Activated naive CD4-positive, alpha-beta T cell treated with anti-CD3 and anti-CD28 coated beads, Interleukin-2, amount 50 U/mL, for 24 hours (primary cell): ENCODE data around the gene IL1A.

ENCODE experiments used
- H3K27ac Mint-ChIP-seq: one replicate; pipeline ENCODE4 v1.8.0; 2021; ENCODE audit warnings: mild to moderate bottlenecking, mixed read lengths
- H3K27me3 Mint-ChIP-seq: one replicate; pipeline ENCODE4 v1.8.0; 2021; ENCODE audit warnings: mixed read lengths
- H3K36me3 Mint-ChIP-seq: one replicate; pipeline ENCODE4 v1.8.0; 2021; ENCODE audit warnings: mixed read lengths
- H3K4me1 Mint-ChIP-seq: one replicate; pipeline ENCODE4 v1.8.0; 2021; ENCODE audit warnings: mixed read lengths
- H3K4me3 Mint-ChIP-seq: one replicate; pipeline ENCODE4 v1.8.0; 2021; ENCODE audit warnings: mild to moderate bottlenecking, mixed read lengths
- H3K9me3 Mint-ChIP-seq: one replicate; pipeline ENCODE4 v1.8.0; 2021; ENCODE audit warnings: mixed read lengths

Gene IL1A

DNA sequence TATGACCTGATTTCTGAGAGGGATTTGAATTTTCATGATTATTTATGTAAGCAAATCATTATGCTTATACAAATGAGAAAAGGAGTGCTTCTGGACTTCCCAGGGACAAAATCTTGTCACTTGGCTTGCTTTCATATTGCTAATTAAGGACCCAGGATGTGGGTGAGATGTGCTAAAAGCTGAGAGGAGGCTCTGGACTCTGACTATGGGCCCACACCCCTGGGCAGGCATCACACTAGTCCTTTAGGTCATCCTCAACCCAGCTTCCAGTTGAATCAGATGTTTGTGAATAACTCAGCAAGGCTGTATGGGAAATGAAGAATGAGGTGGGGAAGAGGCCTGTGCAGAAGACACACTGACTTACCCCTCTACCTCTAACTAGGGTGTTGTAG lies 40.4 kb upstream of the IL1A start:
- Mint-ChIP-seq H3K36me3 (no peaks in the 10 kb centered on the region), H3K27me3 (no peaks in the 10 kb centered on the region)

GRCh38 chr2:112821682-112822081 lies 37.4 kb upstream of the IL1A start:
- Mint-ChIP-seq H3K27ac (no peak overlapping the region), H3K4me3 (no peak overlapping the region)

More for the DNA sequence above, 40.4 kb upstream of the IL1A start:
- Mint-ChIP-seq H3K4me1 (peaks cover 15% of the 10 kb centered on the region), H3K9me3 (no peaks in the 10 kb centered on the region), H3K4me3 (no peak overlapping the region), H3K27ac (no peak overlapping the region)

GRCh38 chr2:112821142-112821541 lies 36.8 kb upstream of the IL1A start:
- H3K27ac Mint-ChIP-seq, result no peak overlapping the region
- no peaks in the 10 kb centered on the region for H3K9me3 Mint-ChIP-seq
- no peaks in the 10 kb centered on the region for H3K27me3 Mint-ChIP-seq
- peaks cover 15% of the 10 kb centered on the region for H3K4me1 Mint-ChIP-seq
- no peaks in the 10 kb centered on the region for H3K36me3 Mint-ChIP-seq
- H3K4me3 Mint-ChIP-seq, result no peak overlapping the region

More at GRCh38 chr2:112821682-112822081, 37.4 kb upstream of the IL1A start:
- peaks cover 15% of the 10 kb centered on the region for H3K4me1 Mint-ChIP-seq
- H3K36me3 Mint-ChIP-seq, result no peaks in the 10 kb centered on the region
- H3K9me3 Mint-ChIP-seq, result no peaks in the 10 kb centered on the region
- H3K27me3 Mint-ChIP-seq, result no peaks in the 10 kb centered on the region

- no peaks in the 10 kb centered on the region for H3K36me3 Mint-ChIP-seq
- H3K4me1 Mint-ChIP-seq, result peaks cover 15% of the 10 kb centered on the region
- no peaks in the 10 kb centered on the region for H3K9me3 Mint-ChIP-seq
- no peak overlapping the region for H3K4me3 Mint-ChIP-seq
- H3K27ac Mint-ChIP-seq, result no peak overlapping the region
- H3K27me3 Mint-ChIP-seq, result no peaks in the 10 kb centered on the region
Observed at GRCh38 chr2:112820343-112820742, 36.0 kb upstream of the IL1A start.

DNA sequence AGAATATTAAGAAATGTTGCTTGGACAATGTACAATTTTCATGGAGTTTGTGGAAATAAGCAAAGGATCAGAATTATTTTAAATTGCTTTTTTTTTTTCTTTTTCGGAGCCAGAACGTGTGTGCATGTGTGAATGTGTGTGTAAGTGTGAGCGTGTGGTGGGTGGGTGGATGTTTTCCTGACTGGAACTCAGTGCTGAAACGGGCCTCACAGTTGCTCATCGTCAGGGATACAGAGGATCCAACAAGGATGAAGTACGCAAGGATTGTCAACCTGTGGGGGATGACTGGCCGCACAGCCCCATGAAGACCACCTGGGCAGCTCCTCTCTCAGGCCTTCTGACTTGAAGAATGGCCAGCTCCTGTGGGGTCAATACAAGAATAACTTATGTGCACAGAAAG lies 34.8 kb upstream of the IL1A start:
- H3K9me3 Mint-ChIP-seq, result no peaks in the 10 kb centered on the region

DNA sequence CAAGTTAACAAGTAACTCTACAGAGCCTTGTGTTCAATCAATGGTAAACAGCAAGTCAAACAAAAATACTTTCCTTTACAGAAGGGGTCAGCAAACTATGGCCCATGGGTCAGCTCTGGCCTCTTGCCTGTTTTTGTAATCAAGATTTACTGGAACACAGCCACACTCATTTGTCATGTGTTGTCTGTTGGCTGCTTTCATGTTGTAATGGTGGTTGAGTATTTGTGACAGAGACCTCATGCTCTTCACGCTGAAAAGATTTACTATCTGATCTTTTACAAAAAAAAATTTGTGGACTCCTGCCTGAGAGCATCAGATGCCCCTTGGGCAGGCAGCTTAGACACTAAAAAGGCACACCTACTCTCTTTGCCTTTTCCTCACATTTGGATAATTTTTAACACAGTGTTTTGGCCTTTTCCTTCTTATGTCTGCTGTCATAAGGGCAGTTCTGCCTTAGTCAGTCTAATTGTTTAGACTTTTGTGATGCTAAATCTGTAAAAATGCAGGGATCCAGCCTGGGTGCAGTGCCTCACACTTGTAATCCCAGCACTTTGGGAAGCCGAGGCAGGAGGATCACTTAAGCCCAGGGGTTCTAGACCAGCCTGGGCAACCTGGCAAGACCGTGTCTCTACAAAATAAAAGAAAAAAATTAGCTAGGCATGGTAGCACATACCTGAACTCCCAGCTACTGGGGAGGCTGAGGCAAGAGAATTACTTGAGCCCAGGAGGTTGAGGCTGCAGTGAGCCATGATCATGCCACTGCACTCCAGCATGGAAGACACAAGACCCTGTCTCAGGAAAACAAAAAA lies 34.0 kb upstream of the IL1A start:
- Mint-ChIP-seq H3K36me3 (no peaks in the 10 kb centered on the region), H3K4me1 (peaks cover 16% of the 10 kb centered on the region), H3K4me3 (no peak overlapping the region), H3K27ac (no peak overlapping the region), H3K27me3 (no peaks in the 10 kb centered on the region), H3K9me3 (no peaks in the 10 kb centered on the region)

More for the DNA sequence above, 34.8 kb upstream of the IL1A start:
- no peaks in the 10 kb centered on the region for H3K27me3 Mint-ChIP-seq
- H3K4me3 Mint-ChIP-seq, result no peak overlapping the region
- H3K27ac Mint-ChIP-seq, result no peak overlapping the region
- H3K4me1 Mint-ChIP-seq, result peaks cover 15% of the 10 kb centered on the region
- no peaks in the 10 kb centered on the region for H3K36me3 Mint-ChIP-seq

- H3K4me3 Mint-ChIP-seq, result no peak overlapping the region
- H3K4me1 Mint-ChIP-seq, result peaks cover 21% of the 10 kb centered on the region
- no peaks in the 10 kb centered on the region for H3K36me3 Mint-ChIP-seq
- no peak overlapping the region for H3K27ac Mint-ChIP-seq
- H3K27me3 Mint-ChIP-seq, result no peaks in the 10 kb centered on the region
- H3K9me3 Mint-ChIP-seq, result no peaks in the 10 kb centered on the region
Observed at GRCh38 chr2:112817082-112817689, 32.9 kb upstream of the IL1A start.

DNA sequence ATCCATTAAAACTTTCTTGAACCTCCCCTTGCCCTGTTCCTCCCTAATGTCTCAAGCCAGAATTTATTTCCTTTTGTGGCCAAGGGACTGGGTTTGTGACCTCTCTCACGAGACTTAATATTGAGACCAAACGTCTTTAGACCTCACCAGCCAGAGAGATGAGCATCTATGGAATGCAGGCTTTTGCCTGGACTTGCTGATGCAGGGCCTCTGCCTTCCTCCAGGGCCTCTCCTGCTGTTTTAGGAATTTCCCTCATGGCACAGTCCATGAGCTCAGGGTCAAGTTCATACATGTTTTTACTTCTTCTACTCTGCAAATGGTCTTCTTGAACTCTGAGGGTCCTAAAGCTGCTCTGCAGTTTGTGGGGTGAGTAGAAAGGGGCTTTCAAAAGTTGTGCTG lies 30.0 kb upstream of the IL1A start:
- H3K4me3 Mint-ChIP-seq, result no peak overlapping the region
- H3K27ac Mint-ChIP-seq, result no peak overlapping the region
- H3K9me3 Mint-ChIP-seq, result no peaks in the 10 kb centered on the region
- H3K36me3 Mint-ChIP-seq, result peaks cover 2% of the 10 kb centered on the region
- no peaks in the 10 kb centered on the region for H3K27me3 Mint-ChIP-seq
- peaks cover 23% of the 10 kb centered on the region for H3K4me1 Mint-ChIP-seq

DNA sequence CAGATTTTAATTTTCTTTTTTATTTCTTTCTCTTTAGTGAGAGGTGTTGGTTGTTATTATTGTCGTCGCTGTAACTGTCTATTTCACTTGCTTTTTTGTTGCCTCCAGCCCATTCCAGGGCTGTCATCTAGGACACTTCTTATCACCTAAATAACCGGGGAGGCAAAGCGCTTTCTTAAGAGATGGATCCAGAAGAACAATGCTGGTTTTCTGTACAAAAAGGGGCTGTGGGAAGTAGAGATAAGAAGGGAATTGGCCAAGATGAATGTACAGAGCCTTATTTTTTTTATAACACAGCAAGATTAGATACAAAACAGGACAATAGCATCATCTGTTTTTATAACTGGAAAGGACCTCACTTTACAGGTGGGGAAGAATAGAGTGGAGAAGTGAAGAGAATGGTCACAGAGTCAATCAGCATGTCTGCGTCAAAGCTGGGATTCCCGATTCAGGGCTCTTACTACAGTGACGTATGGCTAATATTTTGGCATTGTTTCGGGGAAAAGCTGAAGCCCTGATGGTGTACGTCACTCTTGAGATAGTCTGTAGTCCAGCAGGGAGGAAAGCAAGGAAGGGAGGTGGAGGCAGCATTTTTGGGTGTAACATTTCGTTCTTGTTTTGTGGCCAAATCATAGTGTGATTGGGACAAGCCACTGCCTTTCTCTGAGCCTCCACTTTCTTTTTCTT lies 29.1 kb upstream of the IL1A start:
- Mint-ChIP-seq H3K27ac (peak overlapping the region; percentile 62), H3K4me1 (peaks cover 23% of the 10 kb centered on the region), H3K4me3 (no peak overlapping the region), H3K9me3 (no peaks in the 10 kb centered on the region), H3K36me3 (peaks cover 2% of the 10 kb centered on the region), H3K27me3 (no peaks in the 10 kb centered on the region)

- peak overlapping the region; percentile 84 for H3K27ac Mint-ChIP-seq
- H3K4me3 Mint-ChIP-seq, result peak overlapping the region; percentile 49
- H3K4me1 Mint-ChIP-seq, result peaks cover 23% of the 10 kb centered on the region
- H3K27me3 Mint-ChIP-seq, result no peaks in the 10 kb centered on the region
- H3K36me3 Mint-ChIP-seq, result peaks cover 2% of the 10 kb centered on the region
- H3K9me3 Mint-ChIP-seq, result peaks cover 2% of the 10 kb centered on the region
Observed at GRCh38 chr2:112812318-112813267, 28.3 kb upstream of the IL1A start.

DNA sequence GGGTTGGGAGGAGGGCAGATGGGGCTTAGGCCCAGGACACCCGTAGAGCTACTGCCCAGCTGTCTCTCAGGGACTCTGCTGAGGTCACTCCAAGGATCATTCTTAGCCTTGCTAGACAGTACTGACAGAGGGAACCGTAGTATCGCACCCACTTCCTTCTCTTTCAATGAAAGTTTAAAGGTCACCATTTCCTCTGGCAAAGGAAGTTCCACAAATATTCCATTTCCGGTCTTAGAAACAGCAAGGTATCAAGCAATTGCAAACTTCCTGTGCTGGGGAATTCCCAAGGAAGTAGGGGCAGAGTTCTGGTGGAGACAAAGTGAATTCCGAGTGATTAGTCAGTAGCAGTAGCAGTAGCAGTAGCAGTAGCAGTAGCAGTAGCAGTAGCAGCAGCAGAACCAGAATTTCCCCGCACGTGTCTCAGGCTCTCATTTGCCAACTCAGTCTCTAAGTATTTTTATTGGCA lies 27.6 kb upstream of the IL1A start:
- H3K4me3 Mint-ChIP-seq, result peak overlapping the region; percentile 49
- H3K4me1 Mint-ChIP-seq, result peaks cover 23% of the 10 kb centered on the region
- H3K36me3 Mint-ChIP-seq, result peaks cover 2% of the 10 kb centered on the region
- peaks cover 9% of the 10 kb centered on the region for H3K9me3 Mint-ChIP-seq
- no peaks in the 10 kb centered on the region for H3K27me3 Mint-ChIP-seq
- peak overlapping the region; percentile 84 for H3K27ac Mint-ChIP-seq

- no peaks in the 10 kb centered on the region for H3K27me3 Mint-ChIP-seq
- H3K9me3 Mint-ChIP-seq, result peaks cover 14% of the 10 kb centered on the region
- H3K4me3 Mint-ChIP-seq, result no peak overlapping the region
- peak overlapping the region; percentile 84 for H3K27ac Mint-ChIP-seq
- peaks cover 2% of the 10 kb centered on the region for H3K36me3 Mint-ChIP-seq
- peaks cover 23% of the 10 kb centered on the region for H3K4me1 Mint-ChIP-seq
Observed at GRCh38 chr2:112811276-112811831, 27.1 kb upstream of the IL1A start.

DNA sequence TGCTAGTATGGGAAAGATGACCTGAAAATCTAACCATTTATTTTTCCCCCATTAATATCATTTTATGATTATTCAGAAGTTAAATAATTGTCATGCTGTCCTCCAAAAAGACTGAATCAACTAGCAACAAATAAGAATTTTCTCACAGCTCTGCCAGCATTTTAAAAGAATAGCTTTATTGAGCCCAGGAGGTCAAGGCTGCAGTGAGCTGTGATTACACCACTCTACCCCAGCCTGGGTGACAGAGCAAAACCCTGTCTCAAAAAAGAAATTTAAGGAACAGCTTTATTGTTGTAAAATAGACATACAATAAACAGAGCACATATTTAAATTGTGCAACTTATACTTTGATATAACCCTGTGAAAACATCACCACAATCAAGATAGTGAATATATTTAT lies 24.8 kb upstream of the IL1A start:
- Mint-ChIP-seq H3K9me3 (peaks cover 14% of the 10 kb centered on the region), H3K36me3 (peaks cover 2% of the 10 kb centered on the region), H3K4me1 (peaks cover 27% of the 10 kb centered on the region), H3K27ac (no peak overlapping the region), H3K27me3 (no peaks in the 10 kb centered on the region), H3K4me3 (no peak overlapping the region)

DNA sequence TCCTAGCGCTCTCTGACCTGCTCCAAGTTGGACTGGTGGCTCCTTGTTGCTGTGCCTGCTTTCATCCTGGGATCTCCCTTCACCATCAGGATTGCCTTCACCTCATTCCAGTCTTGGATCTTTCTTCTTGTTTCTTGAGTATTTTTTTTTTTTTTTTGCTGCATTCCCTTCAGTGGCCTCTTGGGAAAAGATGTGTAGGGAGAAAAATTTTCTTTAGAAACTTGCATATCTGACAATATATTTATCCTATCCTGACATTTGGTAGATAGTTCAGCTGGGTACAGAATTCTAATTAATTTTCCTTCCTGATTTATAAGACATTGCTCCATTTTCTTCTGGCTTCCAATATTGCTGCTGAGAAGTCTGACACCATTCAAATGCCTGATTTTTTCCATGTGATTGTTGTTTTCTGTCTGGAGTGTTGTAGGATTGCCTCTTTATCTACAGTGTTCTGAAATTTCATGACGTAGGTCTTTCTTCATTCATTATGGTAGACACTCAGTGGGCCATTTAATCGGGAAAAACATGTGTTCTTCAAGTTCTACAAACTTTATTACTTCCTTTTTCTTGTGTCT lies 23.0 kb upstream of the IL1A start:
- no peak overlapping the region for H3K27ac Mint-ChIP-seq
- H3K4me1 Mint-ChIP-seq, result peaks cover 16% of the 10 kb centered on the region
- no peaks in the 10 kb centered on the region for H3K27me3 Mint-ChIP-seq
- H3K9me3 Mint-ChIP-seq, result peaks cover 14% of the 10 kb centered on the region
- H3K4me3 Mint-ChIP-seq, result no peak overlapping the region
- H3K36me3 Mint-ChIP-seq, result peaks cover 2% of the 10 kb centered on the region
